ENCODE results near the gene THAP4. TPM values are rescaled to one million over a fixed set of nuclear protein-coding genes. Genes with fewer than 3 reads are reported as not detected.
A peak's percentile ranks its signal among the peaks of the same experiment; 100 is the strongest.

Gene THAP4
- total and polyA plus RNA-seq, 2 of the 13 experiments (the other 11 are each of a cell fraction or from before 2014, with no cell fraction given): 59.7 to 75.7 TPM

DNA sequence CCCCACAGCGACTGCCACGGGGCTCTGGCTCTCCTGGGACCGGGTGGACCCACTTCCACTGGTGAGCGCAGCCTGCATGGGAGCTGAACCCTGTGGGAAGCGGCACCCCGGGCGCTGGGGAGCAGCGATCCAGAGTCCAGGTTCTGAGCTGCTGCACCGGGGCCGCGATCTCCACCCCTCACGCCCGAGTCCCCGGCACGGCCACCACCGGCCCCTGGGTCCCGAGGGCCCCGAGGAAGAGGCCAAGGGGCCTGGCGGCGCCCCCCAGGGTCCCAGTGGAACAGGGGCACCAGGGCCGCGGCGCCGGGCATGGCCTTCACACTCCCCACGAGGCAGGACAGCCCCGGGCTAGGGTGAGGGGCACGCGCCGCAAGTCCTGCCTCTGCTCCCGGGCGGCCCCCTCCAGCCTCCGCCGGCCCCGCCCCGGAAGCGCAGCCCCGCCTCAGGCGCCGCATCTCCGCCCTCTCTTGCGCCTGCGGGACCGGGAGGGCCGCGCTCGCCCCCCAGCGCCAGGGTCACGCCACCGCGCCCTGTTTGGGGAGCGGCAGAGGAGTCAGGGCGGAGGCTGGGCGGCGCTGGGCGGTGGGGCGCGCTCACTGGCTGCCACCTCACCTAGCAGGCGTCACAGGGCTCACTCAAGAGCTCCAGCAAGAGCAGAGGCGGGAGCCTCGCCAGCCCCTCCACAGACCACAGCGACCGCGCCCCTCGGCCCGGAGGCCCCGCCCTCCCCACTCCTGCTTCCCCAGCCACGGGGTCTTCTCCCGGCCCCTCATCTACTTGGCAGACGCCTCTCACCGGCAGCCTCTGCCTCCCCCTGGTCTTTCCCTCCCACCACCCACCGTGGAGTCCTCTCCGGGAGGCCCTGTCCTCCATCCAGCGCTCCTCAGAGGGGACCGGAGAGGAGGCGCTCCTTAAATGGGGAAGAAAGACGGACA is 26.8 kb downstream of the THAP4 start (continued):
- TF ChIP-seq ZNF143 (CRISPR knock-in tag; IDR thresholded peaks at IDR 0.05) (no peak; the same call in 1 of the 2 replicates), ZSCAN21 (CRISPR knock-in tag; IDR thresholded peaks at IDR 0.05; ENCODE audit: borderline replicate concordance) (no peak; the same call in 1 of the 2 replicates), ZNF879 (CRISPR knock-in tag; IDR thresholded peaks at IDR 0.05) (peak; percentile 80; the same call in 1 of the 2 replicates), ONECUT2 (CRISPR knock-in tag; IDR thresholded peaks at IDR 0.05) (no peak), XRCC5 (optimal IDR thresholded peaks at IDR 0.05; ENCODE audit: low read length) (peak; percentile 90), ZNF3 (CRISPR knock-in tag; IDR thresholded peaks at IDR 0.05) (no peak), NFE2L1 (CRISPR knock-in tag; IDR thresholded peaks at IDR 0.05; ENCODE audit: borderline replicate concordance) (0 out of 2 replicates have a peak, but pooled peaks have one; percentile 40), ZFX (CRISPR knock-in tag; IDR thresholded peaks at IDR 0.05; ENCODE audit: low read depth) (peak; percentile 92), FOSL2 (CRISPR knock-in tag; IDR thresholded peaks at IDR 0.05) (peak; percentile 18), POLR2A (IDR thresholded peaks at IDR 0.05; ENCODE audit: insufficient read depth in 1 of 2, low read depth in 2 of 2, low read length in 2 of 2) (peak; percentile 77 to 95), ZNF317 (CRISPR knock-in tag; IDR thresholded peaks at IDR 0.05) (no peak)
- TF ChIP-seq, protein P1, sequence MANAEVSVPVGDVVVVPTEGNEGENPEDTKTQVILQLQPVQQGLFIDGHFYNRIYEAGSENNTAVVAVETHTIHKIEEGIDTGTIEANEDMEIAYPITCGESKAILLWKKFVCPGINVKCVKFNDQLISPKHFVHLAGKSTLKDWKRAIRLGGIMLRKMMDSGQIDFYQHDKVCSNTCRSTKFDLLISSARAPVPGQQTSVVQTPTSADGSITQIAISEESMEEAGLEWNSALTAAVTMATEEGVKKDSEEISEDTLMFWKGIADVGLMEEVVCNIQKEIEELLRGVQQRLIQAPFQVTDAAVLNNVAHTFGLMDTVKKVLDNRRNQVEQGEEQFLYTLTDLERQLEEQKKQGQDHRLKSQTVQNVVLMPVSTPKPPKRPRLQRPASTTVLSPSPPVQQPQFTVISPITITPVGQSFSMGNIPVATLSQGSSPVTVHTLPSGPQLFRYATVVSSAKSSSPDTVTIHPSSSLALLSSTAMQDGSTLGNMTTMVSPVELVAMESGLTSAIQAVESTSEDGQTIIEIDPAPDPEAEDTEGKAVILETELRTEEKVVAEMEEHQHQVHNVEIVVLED (CRISPR knock-in tag; IDR thresholded peaks at IDR 0.05; ENCODE audit: borderline replicate concordance): peak; percentile 85
- TF ChIP-seq, protein P2, sequence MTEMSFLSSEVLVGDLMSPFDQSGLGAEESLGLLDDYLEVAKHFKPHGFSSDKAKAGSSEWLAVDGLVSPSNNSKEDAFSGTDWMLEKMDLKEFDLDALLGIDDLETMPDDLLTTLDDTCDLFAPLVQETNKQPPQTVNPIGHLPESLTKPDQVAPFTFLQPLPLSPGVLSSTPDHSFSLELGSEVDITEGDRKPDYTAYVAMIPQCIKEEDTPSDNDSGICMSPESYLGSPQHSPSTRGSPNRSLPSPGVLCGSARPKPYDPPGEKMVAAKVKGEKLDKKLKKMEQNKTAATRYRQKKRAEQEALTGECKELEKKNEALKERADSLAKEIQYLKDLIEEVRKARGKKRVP (CRISPR knock-in tag; IDR thresholded peaks at IDR 0.05): no peak; a peak in 1 of 4 replicates
- TF ChIP-seq, protein P3, sequence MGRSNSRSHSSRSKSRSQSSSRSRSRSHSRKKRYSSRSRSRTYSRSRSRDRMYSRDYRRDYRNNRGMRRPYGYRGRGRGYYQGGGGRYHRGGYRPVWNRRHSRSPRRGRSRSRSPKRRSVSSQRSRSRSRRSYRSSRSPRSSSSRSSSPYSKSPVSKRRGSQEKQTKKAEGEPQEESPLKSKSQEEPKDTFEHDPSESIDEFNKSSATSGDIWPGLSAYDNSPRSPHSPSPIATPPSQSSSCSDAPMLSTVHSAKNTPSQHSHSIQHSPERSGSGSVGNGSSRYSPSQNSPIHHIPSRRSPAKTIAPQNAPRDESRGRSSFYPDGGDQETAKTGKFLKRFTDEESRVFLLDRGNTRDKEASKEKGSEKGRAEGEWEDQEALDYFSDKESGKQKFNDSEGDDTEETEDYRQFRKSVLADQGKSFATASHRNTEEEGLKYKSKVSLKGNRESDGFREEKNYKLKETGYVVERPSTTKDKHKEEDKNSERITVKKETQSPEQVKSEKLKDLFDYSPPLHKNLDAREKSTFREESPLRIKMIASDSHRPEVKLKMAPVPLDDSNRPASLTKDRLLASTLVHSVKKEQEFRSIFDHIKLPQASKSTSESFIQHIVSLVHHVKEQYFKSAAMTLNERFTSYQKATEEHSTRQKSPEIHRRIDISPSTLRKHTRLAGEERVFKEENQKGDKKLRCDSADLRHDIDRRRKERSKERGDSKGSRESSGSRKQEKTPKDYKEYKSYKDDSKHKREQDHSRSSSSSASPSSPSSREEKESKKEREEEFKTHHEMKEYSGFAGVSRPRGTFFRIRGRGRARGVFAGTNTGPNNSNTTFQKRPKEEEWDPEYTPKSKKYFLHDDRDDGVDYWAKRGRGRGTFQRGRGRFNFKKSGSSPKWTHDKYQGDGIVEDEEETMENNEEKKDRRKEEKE (IDR thresholded peaks at IDR 0.05): no peak
- TF ChIP-seq, protein P4, sequence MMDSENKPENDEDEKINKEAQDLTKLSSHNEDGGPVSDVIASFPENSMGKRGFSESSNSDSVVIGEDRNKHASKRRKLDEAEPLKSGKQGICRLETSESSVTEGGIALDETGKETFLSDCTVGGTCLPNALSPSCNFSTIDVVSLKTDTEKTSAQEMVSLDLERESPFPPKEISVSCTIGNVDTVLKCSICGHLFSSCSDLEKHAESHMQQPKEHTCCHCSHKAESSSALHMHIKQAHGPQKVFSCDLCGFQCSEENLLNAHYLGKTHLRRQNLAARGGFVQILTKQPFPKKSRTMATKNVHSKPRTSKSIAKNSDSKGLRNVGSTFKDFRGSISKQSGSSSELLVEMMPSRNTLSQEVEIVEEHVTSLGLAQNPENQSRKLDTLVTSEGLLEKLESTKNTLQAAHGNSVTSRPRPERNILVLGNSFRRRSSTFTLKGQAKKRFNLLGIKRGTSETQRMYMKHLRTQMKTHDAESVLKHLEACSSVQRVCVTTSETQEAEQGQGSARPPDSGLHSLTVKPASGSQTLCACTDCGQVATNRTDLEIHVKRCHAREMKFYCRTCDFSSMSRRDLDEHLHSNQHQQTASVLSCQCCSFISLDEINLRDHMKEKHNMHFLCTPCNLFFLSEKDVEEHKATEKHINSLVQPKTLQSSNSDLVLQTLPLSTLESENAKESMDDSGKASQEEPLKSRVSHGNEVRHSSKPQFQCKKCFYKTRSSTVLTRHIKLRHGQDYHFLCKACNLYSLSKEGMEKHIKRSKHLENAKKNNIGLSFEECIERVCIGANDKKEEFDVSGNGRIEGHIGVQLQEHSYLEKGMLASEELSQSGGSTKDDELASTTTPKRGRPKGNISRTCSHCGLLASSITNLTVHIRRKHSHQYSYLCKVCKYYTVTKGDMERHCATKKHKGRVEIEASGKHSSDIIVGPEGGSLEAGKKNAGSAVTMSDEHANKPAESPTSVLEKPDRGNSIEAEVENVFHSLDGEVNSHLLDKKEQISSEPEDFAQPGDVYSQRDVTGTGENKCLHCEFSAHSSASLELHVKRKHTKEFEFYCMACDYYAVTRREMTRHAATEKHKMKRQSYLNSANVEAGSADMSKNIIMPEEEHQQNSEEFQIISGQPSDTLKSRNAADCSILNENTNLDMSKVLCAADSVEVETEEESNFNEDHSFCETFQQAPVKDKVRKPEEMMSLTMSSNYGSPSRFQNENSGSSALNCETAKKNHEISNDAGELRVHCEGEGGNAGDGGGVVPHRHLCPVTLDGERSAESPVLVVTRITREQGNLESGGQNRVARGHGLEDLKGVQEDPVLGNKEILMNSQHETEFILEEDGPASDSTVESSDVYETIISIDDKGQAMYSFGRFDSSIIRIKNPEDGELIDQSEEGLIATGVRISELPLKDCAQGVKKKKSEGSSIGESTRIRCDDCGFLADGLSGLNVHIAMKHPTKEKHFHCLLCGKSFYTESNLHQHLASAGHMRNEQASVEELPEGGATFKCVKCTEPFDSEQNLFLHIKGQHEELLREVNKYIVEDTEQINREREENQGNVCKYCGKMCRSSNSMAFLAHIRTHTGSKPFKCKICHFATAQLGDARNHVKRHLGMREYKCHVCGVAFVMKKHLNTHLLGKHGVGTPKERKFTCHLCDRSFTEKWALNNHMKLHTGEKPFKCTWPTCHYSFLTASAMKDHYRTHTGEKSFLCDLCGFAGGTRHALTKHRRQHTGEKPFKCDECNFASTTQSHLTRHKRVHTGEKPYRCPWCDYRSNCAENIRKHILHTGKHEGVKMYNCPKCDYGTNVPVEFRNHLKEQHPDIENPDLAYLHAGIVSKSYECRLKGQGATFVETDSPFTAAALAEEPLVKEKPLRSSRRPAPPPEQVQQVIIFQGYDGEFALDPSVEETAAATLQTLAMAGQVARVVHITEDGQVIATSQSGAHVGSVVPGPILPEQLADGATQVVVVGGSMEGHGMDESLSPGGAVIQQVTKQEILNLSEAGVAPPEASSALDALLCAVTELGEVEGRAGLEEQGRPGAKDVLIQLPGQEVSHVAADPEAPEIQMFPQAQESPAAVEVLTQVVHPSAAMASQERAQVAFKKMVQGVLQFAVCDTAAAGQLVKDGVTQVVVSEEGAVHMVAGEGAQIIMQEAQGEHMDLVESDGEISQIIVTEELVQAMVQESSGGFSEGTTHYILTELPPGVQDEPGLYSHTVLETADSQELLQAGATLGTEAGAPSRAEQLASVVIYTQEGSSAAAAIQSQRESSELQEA (CRISPR knock-in tag; IDR thresholded peaks at IDR 0.05; ENCODE audit: not compliant biosample characterization): peak; percentile 57
